ENCODE results near the gene RAMP1.
"Not testable (repeated sequence)": the region's sequence is repeated elsewhere in the genome, so short reads cannot be mapped to it uniquely, and the experiment has no call there.

Gene RAMP1

DNA sequence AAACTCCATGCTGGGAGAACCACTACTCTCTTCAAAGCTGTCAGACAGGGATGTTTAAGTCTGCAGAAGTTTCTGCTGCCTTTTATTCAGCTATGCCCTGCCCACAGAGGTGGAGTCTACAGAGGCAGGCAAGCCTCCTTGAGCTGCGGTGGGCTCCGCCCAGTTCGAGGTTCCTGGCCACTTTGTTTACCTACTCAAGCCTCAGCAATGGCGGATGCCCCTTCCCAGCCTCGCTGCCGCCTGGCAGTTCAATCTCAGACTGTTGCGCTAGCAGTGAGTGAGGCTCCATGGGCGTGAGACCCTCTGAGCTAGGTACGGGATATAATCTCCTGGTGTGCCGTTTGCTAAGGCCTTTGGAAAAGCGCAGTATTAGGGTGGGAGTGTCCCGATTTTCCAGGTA, 10.5 kb upstream of the RAMP1 start:
- not testable (repeated sequence) for H3K36me3 Mint-ChIP-seq (ENCODE audit: insufficient read depth); H3K9me3 Mint-ChIP-seq; H3K4me3 Mint-ChIP-seq; DNase-seq (ENCODE audit: low spot score in 2 of 2); H3K27me3 Mint-ChIP-seq; H3K4me1 Mint-ChIP-seq; ATAC-seq (replicated peaks; ENCODE audit: extremely low read depth, poor library complexity, severe bottlenecking); H3K27ac Mint-ChIP-seq (ENCODE audit: low read depth)

DNA sequence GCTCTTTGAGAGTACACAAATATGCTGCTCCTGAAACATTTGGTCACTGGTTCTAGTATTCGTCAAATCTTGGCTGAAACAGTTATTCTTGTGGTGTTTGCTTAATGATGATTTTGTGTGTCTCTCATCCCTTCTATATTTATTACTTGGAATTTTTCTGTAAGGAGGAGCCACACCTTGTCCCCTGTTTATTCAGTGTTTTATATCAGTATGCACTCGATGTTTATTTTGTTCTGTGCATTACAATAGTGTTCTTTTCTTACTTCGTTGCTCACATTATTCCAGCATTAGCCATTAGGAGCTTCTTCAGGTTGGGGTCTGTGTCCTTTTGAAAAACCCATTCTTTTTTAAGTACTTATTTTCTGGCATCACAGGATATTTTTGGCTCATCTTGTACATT, 5.1 kb upstream of the RAMP1 start:
- Mint-ChIP-seq H3K36me3 (ENCODE audit: insufficient read depth) (no peaks in the 10 kb centered on the region), H3K4me1 (peaks cover 8% of the 10 kb centered on the region), H3K4me3 (no peak overlapping the region), H3K27me3 (peaks cover 17% of the 10 kb centered on the region), H3K27ac (ENCODE audit: low read depth) (no peak overlapping the region), H3K9me3 (no peaks in the 10 kb centered on the region)
- DNase-seq (ENCODE audit: low spot score in 2 of 2) (no peak), ATAC-seq (replicated peaks; ENCODE audit: extremely low read depth, poor library complexity, severe bottlenecking) (no peak)

- Mint-ChIP-seq H3K9me3 (no peaks in the 10 kb centered on the region), H3K27me3 (peaks cover 49% of the 10 kb centered on the region)
- no peak for DNase-seq (ENCODE audit: low spot score in 2 of 2)
Observed at GRCh38 chr2:237857791-237858190, 1.6 kb upstream of the RAMP1 start.

DNA sequence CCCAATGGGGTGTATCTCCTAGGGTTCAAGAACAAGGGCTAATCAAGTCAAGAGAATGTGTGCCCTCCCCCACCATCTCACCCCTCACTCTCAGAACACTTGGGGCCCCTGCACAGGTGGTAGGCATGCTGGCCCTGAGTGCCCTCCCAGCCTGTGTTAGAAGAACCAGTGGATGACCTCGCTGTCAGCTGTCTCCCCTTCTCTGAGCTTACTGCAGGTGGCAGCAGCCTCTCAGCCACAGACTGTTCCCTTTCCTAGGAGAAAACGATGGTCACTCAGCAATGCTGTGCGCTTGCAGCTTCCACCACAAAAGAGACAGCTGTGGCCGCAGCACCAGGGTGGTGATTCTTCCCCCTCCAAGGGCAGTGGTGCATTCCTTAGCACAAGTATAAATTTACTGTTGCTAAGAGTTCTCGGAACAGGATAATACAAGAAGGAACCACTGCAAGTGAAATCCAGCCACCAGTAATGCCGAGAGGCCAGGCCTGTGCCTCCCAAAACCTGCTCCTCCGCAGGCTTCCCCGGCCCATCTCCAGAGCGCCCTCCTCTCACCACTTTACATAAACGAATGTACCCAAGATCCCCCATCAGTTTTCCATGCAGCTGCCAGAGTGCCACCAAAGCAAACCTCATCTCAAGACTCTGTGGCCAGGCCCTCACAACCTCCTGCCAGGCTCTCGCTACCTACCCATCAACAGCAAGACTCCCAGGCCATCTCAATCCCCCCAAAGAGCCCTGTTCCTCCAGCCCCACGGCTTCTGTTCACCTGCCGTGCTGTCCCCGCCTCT, 935 bp upstream of the RAMP1 start:
- ATAC-seq (replicated peaks; ENCODE audit: extremely low read depth, poor library complexity, severe bottlenecking) (no peak), DNase-seq (ENCODE audit: low spot score in 2 of 2) (no peak)
- H3K9me3 Mint-ChIP-seq, result no peaks in the 10 kb centered on the region
- H3K27me3 Mint-ChIP-seq, result peaks cover 52% of the 10 kb centered on the region
- peak overlapping the region; percentile 37 for H3K4me3 Mint-ChIP-seq
- H3K4me1 Mint-ChIP-seq, result peaks cover 8% of the 10 kb centered on the region
- no peak overlapping the region for H3K27ac Mint-ChIP-seq (ENCODE audit: low read depth)
- H3K36me3 Mint-ChIP-seq (ENCODE audit: insufficient read depth), result peaks cover 2% of the 10 kb centered on the region

More at GRCh38 chr2:237857791-237858190, 1.6 kb upstream of the RAMP1 start:
- peaks cover 8% of the 10 kb centered on the region for H3K4me1 Mint-ChIP-seq
- peaks cover 2% of the 10 kb centered on the region for H3K36me3 Mint-ChIP-seq (ENCODE audit: insufficient read depth)
- H3K27ac Mint-ChIP-seq (ENCODE audit: low read depth), result no peak overlapping the region
- ATAC-seq (replicated peaks; ENCODE audit: extremely low read depth, poor library complexity, severe bottlenecking), result no peak
- no peak overlapping the region for H3K4me3 Mint-ChIP-seq

GRCh38 chr2:237859082-237859433, 365 bp upstream of the RAMP1 start:
- Mint-ChIP-seq H3K27ac (ENCODE audit: low read depth) (no peak overlapping the region), H3K27me3 (peaks cover 54% of the 10 kb centered on the region), H3K9me3 (no peaks in the 10 kb centered on the region), H3K4me1 (peaks cover 8% of the 10 kb centered on the region), H3K4me3 (peak overlapping the region; percentile 37), H3K36me3 (ENCODE audit: insufficient read depth) (peaks cover 2% of the 10 kb centered on the region)
- ATAC-seq (replicated peaks; ENCODE audit: extremely low read depth, poor library complexity, severe bottlenecking) (no peak), DNase-seq (ENCODE audit: low spot score in 2 of 2) (no peak)

DNA sequence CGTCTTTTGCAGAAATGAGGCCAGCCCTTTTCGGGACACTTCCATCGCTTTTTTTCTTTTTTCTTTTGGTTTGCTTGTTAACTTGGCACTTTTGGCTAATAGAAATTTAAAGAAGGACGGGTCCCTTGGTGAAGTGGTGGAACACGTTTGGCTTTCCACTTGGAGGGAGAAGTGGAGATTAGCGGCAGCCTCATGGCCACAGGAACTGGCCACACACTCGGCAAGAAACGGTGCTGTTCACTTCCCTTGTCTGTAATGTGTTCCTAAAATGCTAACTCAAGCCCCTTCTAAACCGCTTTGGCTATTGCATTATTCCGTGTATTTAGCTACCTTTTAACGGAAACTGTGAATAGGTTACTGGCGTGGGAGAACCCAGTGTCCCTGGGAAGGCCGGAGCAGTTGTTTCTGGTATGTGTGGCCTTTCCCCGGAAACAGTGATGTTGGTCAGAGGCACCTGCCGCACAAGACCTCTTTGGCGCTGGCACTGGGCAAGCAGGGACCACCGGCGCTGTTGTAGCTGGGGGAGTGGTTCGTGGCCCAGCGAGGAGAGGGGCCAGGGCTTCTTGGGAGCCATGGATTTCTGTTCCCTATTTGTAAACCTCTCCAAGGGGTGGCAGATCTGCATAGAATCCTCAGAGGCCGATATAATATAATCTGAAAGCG, 981 bp downstream of the RAMP1 start:
- no peak for ATAC-seq (replicated peaks; ENCODE audit: extremely low read depth, poor library complexity, severe bottlenecking)
- peaks cover 67% of the 10 kb centered on the region for H3K27me3 Mint-ChIP-seq
- no peak for DNase-seq (ENCODE audit: low spot score in 2 of 2)
- H3K4me1 Mint-ChIP-seq, result peaks cover 8% of the 10 kb centered on the region
- no peak overlapping the region for H3K27ac Mint-ChIP-seq (ENCODE audit: low read depth)
- no peak overlapping the region for H3K4me3 Mint-ChIP-seq
- peaks cover 3% of the 10 kb centered on the region for H3K36me3 Mint-ChIP-seq (ENCODE audit: insufficient read depth)
- H3K9me3 Mint-ChIP-seq, result no peaks in the 10 kb centered on the region

DNA sequence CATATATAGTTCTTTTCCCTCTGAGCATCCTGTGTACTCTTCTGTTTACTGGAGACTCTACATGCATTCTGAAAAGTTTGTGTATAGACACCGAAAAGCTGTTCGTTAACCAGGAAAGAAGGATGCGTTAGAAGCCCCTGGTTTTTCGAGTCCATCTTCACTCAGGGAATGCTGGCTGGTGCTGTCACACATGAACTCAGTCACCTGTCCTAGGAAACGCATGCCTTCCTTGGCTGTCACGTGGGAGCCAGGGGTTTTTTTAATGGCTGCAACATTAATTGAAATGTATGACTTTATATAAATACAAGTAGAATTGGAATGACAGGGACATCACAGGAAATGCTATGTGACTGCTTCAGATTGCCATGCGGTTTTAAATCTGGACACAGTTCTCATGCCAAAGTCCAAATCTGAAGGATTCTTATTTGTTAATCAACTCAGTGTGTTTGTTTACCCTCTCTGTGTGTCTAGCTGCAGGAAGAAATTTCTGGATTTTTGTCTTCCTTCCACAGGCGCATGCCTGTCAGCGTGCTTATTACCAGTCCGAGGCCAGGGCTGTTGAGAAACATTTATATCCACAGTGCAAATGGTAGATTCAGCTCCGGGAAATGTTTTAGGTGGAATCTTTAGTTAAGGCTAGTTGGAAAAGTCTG, 2.6 kb downstream of the RAMP1 start:
- no peak overlapping the region for H3K4me3 Mint-ChIP-seq
- H3K36me3 Mint-ChIP-seq (ENCODE audit: insufficient read depth), result peaks cover 3% of the 10 kb centered on the region
- no peak overlapping the region for H3K27ac Mint-ChIP-seq (ENCODE audit: low read depth)
- H3K9me3 Mint-ChIP-seq, result no peaks in the 10 kb centered on the region
- DNase-seq (ENCODE audit: low spot score in 2 of 2) (no peak), ATAC-seq (replicated peaks; ENCODE audit: extremely low read depth, poor library complexity, severe bottlenecking) (no peak)
- peaks cover 8% of the 10 kb centered on the region for H3K4me1 Mint-ChIP-seq
- peaks cover 75% of the 10 kb centered on the region for H3K27me3 Mint-ChIP-seq

DNA sequence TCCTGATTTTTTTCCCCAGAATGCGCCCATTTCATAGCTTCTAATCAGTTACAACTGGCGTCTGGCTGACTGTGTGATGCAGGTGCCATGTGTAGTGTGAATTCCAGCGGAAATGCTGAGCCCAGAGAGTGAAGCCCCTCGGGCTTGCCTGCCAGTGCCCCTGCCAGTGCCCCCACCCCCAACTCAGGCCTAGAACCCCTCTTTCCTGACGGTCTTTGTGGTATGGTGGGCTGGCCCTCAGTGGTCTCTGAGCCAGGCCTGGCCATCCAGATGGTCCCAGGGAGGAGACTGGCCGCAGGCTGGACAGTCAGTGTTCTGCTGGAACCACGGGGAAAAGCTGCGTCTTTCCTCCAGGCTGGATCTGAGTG, 3.1 kb downstream of the RAMP1 start:
- ATAC-seq (replicated peaks; ENCODE audit: extremely low read depth, poor library complexity, severe bottlenecking), result no peak
- Mint-ChIP-seq H3K27me3 (peaks cover 80% of the 10 kb centered on the region), H3K4me3 (no peak overlapping the region), H3K36me3 (ENCODE audit: insufficient read depth) (peaks cover 3% of the 10 kb centered on the region), H3K27ac (ENCODE audit: low read depth) (no peak overlapping the region), H3K4me1 (peaks cover 8% of the 10 kb centered on the region), H3K9me3 (no peaks in the 10 kb centered on the region)
- DNase-seq (ENCODE audit: low spot score in 2 of 2), result no peak

DNA sequence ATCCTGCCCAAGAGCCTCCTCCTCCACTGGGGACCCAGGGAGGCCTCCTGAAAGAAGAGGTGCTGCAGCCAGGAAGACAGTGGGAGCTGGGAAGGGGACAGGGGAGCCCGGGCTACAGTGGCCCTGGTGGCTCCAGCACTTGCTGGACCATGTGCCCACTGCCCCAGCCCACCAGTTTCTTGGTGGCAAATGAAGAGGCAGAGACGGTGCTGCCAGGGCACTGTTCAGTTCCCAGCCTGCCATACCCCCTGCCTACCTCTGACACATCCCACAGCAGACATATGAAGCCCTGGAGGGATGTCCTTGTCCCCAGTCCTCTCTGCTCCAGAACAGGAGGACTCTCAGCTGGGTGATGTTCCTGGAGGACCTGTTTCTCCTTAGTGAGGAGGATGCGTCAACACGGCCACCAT, 3.7 kb downstream of the RAMP1 start:
- Mint-ChIP-seq H3K4me1 (peaks cover 8% of the 10 kb centered on the region), H3K27me3 (peaks cover 76% of the 10 kb centered on the region), H3K27ac (ENCODE audit: low read depth) (no peak overlapping the region), H3K4me3 (no peak overlapping the region), H3K36me3 (ENCODE audit: insufficient read depth) (peaks cover 3% of the 10 kb centered on the region), H3K9me3 (no peaks in the 10 kb centered on the region)
- ATAC-seq (replicated peaks; ENCODE audit: extremely low read depth, poor library complexity, severe bottlenecking) (no peak), DNase-seq (ENCODE audit: low spot score in 2 of 2) (no peak)

GRCh38 chr2:237863689-237864443, 4.4 kb downstream of the RAMP1 start:
- ATAC-seq (replicated peaks; ENCODE audit: extremely low read depth, poor library complexity, severe bottlenecking), result no peak
- DNase-seq (ENCODE audit: low spot score in 2 of 2), result no peak
- Mint-ChIP-seq H3K9me3 (no peaks in the 10 kb centered on the region), H3K36me3 (ENCODE audit: insufficient read depth) (peaks cover 3% of the 10 kb centered on the region), H3K4me1 (peaks cover 3% of the 10 kb centered on the region), H3K4me3 (no peak overlapping the region), H3K27me3 (peaks cover 76% of the 10 kb centered on the region), H3K27ac (ENCODE audit: low read depth) (no peak overlapping the region)

GRCh38 chr2:237864444-237864931, 5.1 kb downstream of the RAMP1 start:
- H3K27me3 Mint-ChIP-seq, result peaks cover 77% of the 10 kb centered on the region
- H3K27ac Mint-ChIP-seq (ENCODE audit: low read depth), result no peak overlapping the region
- no peaks in the 10 kb centered on the region for H3K4me1 Mint-ChIP-seq
- H3K4me3 Mint-ChIP-seq, result no peak overlapping the region
- H3K9me3 Mint-ChIP-seq, result no peaks in the 10 kb centered on the region
- DNase-seq (ENCODE audit: low spot score in 2 of 2) (no peak), ATAC-seq (replicated peaks; ENCODE audit: extremely low read depth, poor library complexity, severe bottlenecking) (no peak)
- peaks cover 3% of the 10 kb centered on the region for H3K36me3 Mint-ChIP-seq (ENCODE audit: insufficient read depth)

GRCh38 chr2:237864940-237865622, 5.7 kb downstream of the RAMP1 start:
- Mint-ChIP-seq H3K4me3 (no peak overlapping the region), H3K36me3 (ENCODE audit: insufficient read depth) (peaks cover 3% of the 10 kb centered on the region), H3K27me3 (peaks cover 80% of the 10 kb centered on the region), H3K4me1 (no peaks in the 10 kb centered on the region), H3K9me3 (no peaks in the 10 kb centered on the region), H3K27ac (ENCODE audit: low read depth) (no peak overlapping the region)
- DNase-seq (ENCODE audit: low spot score in 2 of 2) (no peak), ATAC-seq (replicated peaks; ENCODE audit: extremely low read depth, poor library complexity, severe bottlenecking) (no peak)
